IMR-90 (cell line): Measurements from ENCODE around the gene DNASE1.

ENCODE experiments used
- CTCF ChIP-seq: conservative IDR thresholded peaks from 2 replicates; pipeline ENCODE4 v1.5.1; 2012; ENCODE audit warnings: mild to moderate bottlenecking, low read depth, low read length, improper control_type of control experiment
- ELK1 ChIP-seq: fragments of 150-350 bp; IDR thresholded peaks from 2 replicates; pipeline ENCODE4 v1.6.1; 2016; ENCODE audit warnings: low read depth, mild to moderate bottlenecking, low read length, moderate library complexity, borderline replicate concordance
- MAFK ChIP-seq: IDR thresholded peaks from 2 replicates; pipeline ENCODE4 v1.6.1; 2012; ENCODE audit warnings: low read depth, low read length, improper control_type of control experiment
- MAZ ChIP-seq: IDR thresholded peaks from 2 replicates; pipeline ENCODE4 v1.6.1; 2012; ENCODE audit warnings: low read depth, mild to moderate bottlenecking, low read length, improper control_type of control experiment, moderate library complexity, borderline replicate concordance
- MXI1 ChIP-seq: IDR thresholded peaks from 2 replicates; pipeline ENCODE4 v1.6.1; 2012; ENCODE audit warnings: low read depth, mild to moderate bottlenecking, low read length, moderate library complexity, borderline replicate concordance
- POLR2A ChIP-seq: IDR thresholded peaks from 2 replicates; pipeline ENCODE4 v1.6.1; 2012; ENCODE audit warnings: mild to moderate bottlenecking, low read depth, low read length
- RAD21 ChIP-seq: IDR thresholded peaks from 2 replicates; pipeline ENCODE4 v1.6.1; 2012; ENCODE audit warnings: low read length, improper control_type of control experiment
- RCOR1 ChIP-seq: IDR thresholded peaks from 2 replicates; pipeline ENCODE4 v1.6.1; 2012; ENCODE audit warnings: mild to moderate bottlenecking, low read length, improper control_type of control experiment; ENCODE audit not compliant: insufficient replicate concordance
- RFX5 ChIP-seq: IDR thresholded peaks from 2 replicates; pipeline ENCODE4 v1.8.0; 2012; ENCODE audit warnings: low read depth, mild to moderate bottlenecking, low read length, moderate library complexity
- SMC3 ChIP-seq: fragments of 150-350 bp; IDR thresholded peaks from 2 replicates; pipeline ENCODE4 v1.6.1; 2016; ENCODE audit warnings: low read depth, mild to moderate bottlenecking, antibody characterized with exemption, low read length, moderate library complexity
- USF2 ChIP-seq: fragments of 150-350 bp; IDR thresholded peaks from 2 replicates; pipeline ENCODE4 v1.6.1; 2017; ENCODE audit warnings: mild to moderate bottlenecking, antibody characterized with exemption, low read length, low read depth

GRCh38 chr16:3656491-3657468, 2.3 kb downstream of the DNASE1 start:
- TF ChIP-seq CTCF (no peak), POLR2A (no peak), RAD21 (no peak), ELK1 (no peak), MAFK (no peak), USF2 (no peak), MXI1 (no peak), SMC3 (no peak), RCOR1 (no peak), RFX5 (no peak), MAZ (no peak)
